ENCODE data around the gene TPM1.
A peak's percentile ranks its signal among the peaks of the same experiment; 100 is the strongest.

The TPM1 gene

GRCh38 chr15:63041402-63041973 lies 1.1 kb upstream of the TPM1 start:
- no peak for DNase-seq (ENCODE audit: low read depth, low spot score)

GRCh38 chr15:63042877-63043334 lies 359 bp downstream of the TPM1 start:
- DNase-seq (ENCODE audit: low read depth, low spot score) = no peak

- DNase-seq (ENCODE audit: low read depth, low spot score) = no peak
Observed at GRCh38 chr15:63043335-63044076, 959 bp downstream of the TPM1 start.

GRCh38 chr15:63044077-63044644 lies 1.6 kb downstream of the TPM1 start:
- no peak for DNase-seq (ENCODE audit: low read depth, low spot score)

GRCh38 chr15:63044645-63045464 lies 2.3 kb downstream of the TPM1 start:
- no peak for DNase-seq (ENCODE audit: low read depth, low spot score)

- DNase-seq (ENCODE audit: low read depth, low spot score) = no peak
Observed at GRCh38 chr15:63045465-63045840, 2.9 kb downstream of the TPM1 start.

GRCh38 chr15:63045879-63046278 lies 3.3 kb downstream of the TPM1 start:
- DNase-seq (ENCODE audit: low read depth, low spot score) = no peak

GRCh38 chr15:63046917-63047760 lies 4.6 kb downstream of the TPM1 start:
- DNase-seq (ENCODE audit: low read depth, low spot score) = no peak

GRCh38 chr15:63047792-63048114 lies 5.2 kb downstream of the TPM1 start:
- DNase-seq (ENCODE audit: low read depth, low spot score) = no peak

- peak; percentile 70 for DNase-seq (ENCODE audit: low read depth, low spot score)
Observed at GRCh38 chr15:63048115-63048775, 5.7 kb downstream of the TPM1 start.

GRCh38 chr15:63048776-63049665 lies 6.5 kb downstream of the TPM1 start:
- no peak for DNase-seq (ENCODE audit: low read depth, low spot score)

GRCh38 chr15:63049783-63050371 lies 7.3 kb downstream of the TPM1 start:
- no peak for DNase-seq (ENCODE audit: low read depth, low spot score)

GRCh38 chr15:63050731-63051155 lies 8.2 kb downstream of the TPM1 start:
- DNase-seq (ENCODE audit: low read depth, low spot score) = no peak

- no peak for DNase-seq (ENCODE audit: low read depth, low spot score)
Observed at GRCh38 chr15:63051156-63052066, 8.9 kb downstream of the TPM1 start.

- no peak for DNase-seq (ENCODE audit: low read depth, low spot score)
Observed at GRCh38 chr15:63052077-63052841, 9.7 kb downstream of the TPM1 start.

- DNase-seq (ENCODE audit: low read depth, low spot score) = no peak
Observed at GRCh38 chr15:63052961-63053698, 10.6 kb downstream of the TPM1 start.

GRCh38 chr15:63054281-63054683 lies 11.7 kb downstream of the TPM1 start:
- no peak for DNase-seq (ENCODE audit: low read depth, low spot score)
